PC-9 (cell line): ENCODE data around the gene SDE2. TPM values are rescaled to one million over a fixed set of nuclear protein-coding genes. Genes with fewer than 3 reads are reported as not detected.
A peak's percentile ranks its signal among the peaks of the same experiment; 100 is the strongest.
"Not testable (repeated sequence)": the region's sequence is repeated elsewhere in the genome, so short reads cannot be mapped to it uniquely, and the experiment has no call there.

ENCODE experiments used
- BruUV-seq: library from RNA; stranded (reverse); fragments of 400-500 nt; replicated peaks from 2 replicates; lab custom pipeline; 2021; lab: Mats Ljungman, UMichigan
- CTCF ChIA-PET: fragments of 300-600 bp; sonication (Branson Sonifier 250); formaldehyde crosslinking; loops from one replicate; lab custom pipeline; 2022; ENCODE audit warnings: antibody characterized with exemption; lab: Charles Lee
- POLR2A ChIA-PET: fragments of 300-600 bp; sonication (Branson Sonifier 250); formaldehyde crosslinking; loops from one replicate; lab custom pipeline; 2022; ENCODE audit warnings: antibody characterized with exemption; ENCODE audit not compliant: unreplicated experiment; lab: Charles Lee
- DNase-seq, 2 experiments: peaks; one replicate each; pipeline versions ENCODE4 v3.0.0 to v3.0.0-alpha.2; 2015 to 2022; ENCODE audit warnings: mixed read lengths in 1 of 2
- H2AFZ ChIP-seq: fragments of 200-600 bp; sonication (generic); 2 replicates; pipeline ENCODE4 v1.8.1; 2017; ENCODE audit warnings: antibody characterized with exemption
- H3F3A ChIP-seq: fragments of 200-600 bp; sonication (generic); 2 replicates; pipeline ENCODE4 v1.8.1; 2017; ENCODE audit warnings: antibody characterized with exemption, mild to moderate bottlenecking, low read depth; ENCODE audit not compliant: insufficient read depth
- H3K27ac ChIP-seq: fragments of 200-600 bp; sonication (generic); 2 replicates; pipeline ENCODE4 v1.6.1; 2016; ENCODE audit warnings: mixed run types
- H3K27me3 ChIP-seq: fragments of 200-600 bp; sonication (generic); 2 replicates; pipeline ENCODE4 v1.6.1; 2016; ENCODE audit warnings: low read depth, mixed run types; ENCODE audit not compliant: insufficient read depth
- H3K36me3 ChIP-seq: fragments of 200-600 bp; sonication (generic); 2 replicates; pipeline ENCODE4 v1.6.1; 2016; ENCODE audit warnings: low read depth, mixed run types
- H3K4me1 ChIP-seq: fragments of 200-600 bp; sonication (generic); replicated peaks from 2 replicates; pipeline ENCODE4 v1.6.1; 2016; ENCODE audit warnings: mixed run types; ENCODE audit not compliant: insufficient read depth
- H3K4me2 ChIP-seq: fragments of 200-600 bp; sonication (generic); 2 replicates; pipeline ENCODE4 v1.6.1; 2017; ENCODE audit warnings: mixed run types
- H3K4me3 ChIP-seq: fragments of 200-600 bp; sonication (generic); 2 replicates; pipeline ENCODE4 v1.6.1; 2016; ENCODE audit warnings: mixed run types
- H3K79me2 ChIP-seq: fragments of 200-600 bp; sonication (generic); 2 replicates; pipeline ENCODE4 v1.6.1; 2017; ENCODE audit warnings: low read depth, mixed run types
- H3K9me2 ChIP-seq: fragments of 200-600 bp; sonication (generic); 2 replicates; pipeline ENCODE4 v1.8.1; 2017; ENCODE audit warnings: mild to moderate bottlenecking; ENCODE audit not compliant: insufficient read depth
- H3K9me3 ChIP-seq: fragments of 200-600 bp; sonication (generic); 2 replicates; pipeline ENCODE4 v1.8.1; 2016; ENCODE audit warnings: low read depth; ENCODE audit not compliant: insufficient read depth
- H4K20me1 ChIP-seq: fragments of 200-600 bp; sonication (generic); 2 replicates; pipeline ENCODE4 v1.8.1; 2017; ENCODE audit not compliant: insufficient read depth
- EZH2 ChIP-seq: fragments of 200-600 bp; sonication (generic); IDR thresholded peaks from 2 replicates; pipeline ENCODE4 v1.8.0; 2017; ENCODE audit warnings: antibody characterized with exemption, low read depth
- intact Hi-C: fragments of 100-400 bp; cut with micrococcal nuclease; formaldehyde crosslinking; loops from one replicate; pipeline ENCODE4 v1.10.0; 2022; ENCODE audit not compliant: unreplicated experiment
- total RNA-seq: library from RNA; stranded (reverse); gene quantifications from 2 replicates; pipeline ENCODE4 v1.2.3, GENCODE V29; 2021
- TF ChIP-seq, protein P1 (sequence below): fragments of 200-600 bp; sonication (generic); conservative IDR thresholded peaks from 2 replicates; pipeline ENCODE4 v1.6.1; 2017; ENCODE audit warnings: mixed run types, antibody characterized with exemption, mild to moderate bottlenecking, moderate library complexity

The SDE2 gene
- total RNA-seq, 1 experiment from 2014 or later, result 17.3 TPM

DNA sequence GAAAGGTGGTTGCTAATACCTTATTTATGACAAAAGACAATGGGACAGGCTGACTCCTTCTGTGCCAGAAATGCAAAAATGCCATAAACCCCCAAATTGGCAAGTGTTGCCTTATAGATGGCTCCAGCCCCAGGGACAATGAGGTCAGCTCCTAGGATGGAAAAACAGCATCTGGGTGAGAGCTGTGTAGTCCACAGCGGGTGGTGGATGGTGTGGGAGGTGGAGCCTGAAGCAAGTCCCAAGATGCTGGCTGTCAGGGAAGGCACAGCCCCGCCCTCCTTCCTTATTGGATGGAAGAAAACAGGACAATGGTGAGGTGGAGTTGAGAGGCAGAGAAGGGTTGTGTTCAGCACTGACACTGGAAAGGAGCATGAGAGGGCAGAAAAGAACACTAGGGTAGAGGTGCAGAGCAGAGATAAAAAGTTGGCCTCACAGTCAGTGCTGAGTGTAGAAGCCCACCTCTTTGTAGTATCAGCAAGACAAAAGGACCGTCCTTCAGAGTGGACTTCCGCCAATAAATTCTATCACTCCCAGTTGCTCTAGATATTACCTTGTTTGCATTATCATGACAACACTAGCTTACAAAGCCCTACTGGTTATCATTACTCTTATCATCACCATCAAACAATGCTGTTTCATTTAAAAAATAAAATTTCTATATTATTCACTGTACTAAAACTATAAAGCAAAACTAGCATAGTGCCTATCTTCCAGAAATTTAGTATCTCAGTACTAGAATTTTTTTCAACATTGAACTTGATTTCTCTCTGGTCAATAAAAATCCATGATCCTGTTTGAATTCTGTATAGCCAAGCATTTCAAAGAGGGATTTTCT, 3.7 kb upstream of the SDE2 start:
- no peak for TF ChIP-seq EZH2
- TF ChIP-seq, protein P1, sequence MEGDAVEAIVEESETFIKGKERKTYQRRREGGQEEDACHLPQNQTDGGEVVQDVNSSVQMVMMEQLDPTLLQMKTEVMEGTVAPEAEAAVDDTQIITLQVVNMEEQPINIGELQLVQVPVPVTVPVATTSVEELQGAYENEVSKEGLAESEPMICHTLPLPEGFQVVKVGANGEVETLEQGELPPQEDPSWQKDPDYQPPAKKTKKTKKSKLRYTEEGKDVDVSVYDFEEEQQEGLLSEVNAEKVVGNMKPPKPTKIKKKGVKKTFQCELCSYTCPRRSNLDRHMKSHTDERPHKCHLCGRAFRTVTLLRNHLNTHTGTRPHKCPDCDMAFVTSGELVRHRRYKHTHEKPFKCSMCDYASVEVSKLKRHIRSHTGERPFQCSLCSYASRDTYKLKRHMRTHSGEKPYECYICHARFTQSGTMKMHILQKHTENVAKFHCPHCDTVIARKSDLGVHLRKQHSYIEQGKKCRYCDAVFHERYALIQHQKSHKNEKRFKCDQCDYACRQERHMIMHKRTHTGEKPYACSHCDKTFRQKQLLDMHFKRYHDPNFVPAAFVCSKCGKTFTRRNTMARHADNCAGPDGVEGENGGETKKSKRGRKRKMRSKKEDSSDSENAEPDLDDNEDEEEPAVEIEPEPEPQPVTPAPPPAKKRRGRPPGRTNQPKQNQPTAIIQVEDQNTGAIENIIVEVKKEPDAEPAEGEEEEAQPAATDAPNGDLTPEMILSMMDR, result no peak
- Histone ChIP-seq H3K36me3 (no peaks in the 10 kb centered on the region), H3K9me3 (no peaks in the 10 kb centered on the region), H3K4me2 (no peak overlapping the region), H3K79me2 (peaks cover 12% of the 10 kb centered on the region), H3K9me2 (no peaks in the 10 kb centered on the region), H4K20me1 (no peaks in the 10 kb centered on the region), H3F3A (peaks cover 7% of the 10 kb centered on the region; the same call in 1 of the 2 replicates), H3K27me3 (no peaks in the 10 kb centered on the region), H3K4me3 (no peak overlapping the region), H2AFZ (no peak overlapping the region), H3K4me1 (peaks cover 23% of the 10 kb centered on the region), H3K27ac (no peak overlapping the region)
- ChIA-PET POLR2A (no interaction called here), CTCF (no interaction called here)
- no TSS peak for BruUV-seq
- intact Hi-C loops, result no loop called here
- DNase-seq, result peak in 1 of 2 experiments; percentile 35

DNA sequence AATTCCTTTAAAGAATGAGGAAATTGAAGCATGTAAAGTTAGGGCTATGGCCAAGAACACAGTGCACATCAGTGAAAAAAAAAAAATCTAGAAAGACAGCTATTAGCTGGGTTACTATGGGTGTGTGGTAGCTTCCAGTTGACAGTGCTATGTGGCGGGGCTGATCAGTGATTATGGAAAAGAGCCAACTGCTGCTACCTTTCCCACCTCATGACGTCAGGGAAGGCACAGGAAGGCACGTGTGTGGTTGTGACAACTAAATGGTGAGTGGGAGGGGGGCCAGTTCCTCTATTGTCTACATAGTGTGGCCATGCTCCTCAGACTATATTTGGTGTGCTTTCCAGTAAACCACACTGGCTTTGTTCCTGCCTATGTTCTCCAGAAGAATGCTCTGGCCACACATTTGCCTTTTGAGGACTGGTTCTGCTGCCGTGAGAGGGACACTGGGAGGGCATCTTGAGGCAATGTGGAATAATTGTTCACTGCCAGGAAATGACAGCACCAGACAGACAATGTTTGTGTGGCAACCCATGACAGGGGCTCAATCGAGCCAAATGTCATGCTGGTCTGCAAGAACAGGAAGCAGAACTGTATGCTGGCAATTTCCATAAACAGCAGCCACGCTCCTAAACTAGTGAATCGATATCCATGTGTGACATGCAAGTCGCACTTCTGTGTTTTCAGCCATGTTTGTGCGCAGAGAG, 3.0 kb upstream of the SDE2 start:
- Histone ChIP-seq H3F3A (peaks cover 12% of the 10 kb centered on the region; the same call in 1 of the 2 replicates), H3K9me3 (no peaks in the 10 kb centered on the region), H4K20me1 (no peaks in the 10 kb centered on the region), H3K36me3 (no peaks in the 10 kb centered on the region), H3K4me3 (no peak overlapping the region), H3K27me3 (no peaks in the 10 kb centered on the region), H3K79me2 (peaks cover 20% of the 10 kb centered on the region), H3K27ac (no peak overlapping the region), H2AFZ (no peak overlapping the region), H3K4me2 (no peak overlapping the region), H3K4me1 (peaks cover 31% of the 10 kb centered on the region), H3K9me2 (no peaks in the 10 kb centered on the region)
- ChIA-PET CTCF (interaction anchor here (1.0 kb wide), 1 partner anchor 60 kb away, joined by 3 read pairs; the partner anchor contains the start of gene H3-3A), POLR2A (interaction anchor here (0.6 to 0.9 kb wide), 3 partner anchors 60 to 542 kb away, joined by 3 to 10 read pairs (median 3); partner anchors contain the start of gene H3-3A)
- TF ChIP-seq, protein P1, result no peak
- no peak for TF ChIP-seq EZH2
- peak in 1 of 2 experiments; percentile 28 for DNase-seq
- BruUV-seq, result no TSS peak
- intact Hi-C loops, result no loop called here

DNA sequence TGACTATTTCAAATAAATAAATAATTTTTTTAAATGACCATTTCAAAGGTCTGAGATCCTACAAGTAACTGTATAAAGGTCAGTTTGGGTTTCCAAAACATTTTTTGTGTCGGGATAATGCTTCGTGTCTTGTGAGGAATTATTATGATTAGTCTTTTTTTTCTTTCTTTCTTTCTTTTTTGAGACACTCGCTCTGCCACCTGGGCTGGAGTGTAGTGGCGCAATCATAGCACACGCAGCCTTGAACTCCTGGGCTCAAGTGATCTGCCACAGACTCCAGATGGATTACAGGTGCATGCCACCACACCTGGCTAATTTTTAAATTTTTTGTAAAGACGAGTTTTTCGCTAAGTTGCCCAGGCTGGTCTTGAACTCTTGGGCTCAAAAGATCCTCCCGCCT, 1.9 kb upstream of the SDE2 start:
- H4K20me1 ChIP-seq, result peaks cover under 1% of the 10 kb centered on the region; the same call in 1 of the 2 replicates
- no peak overlapping the region for H3K4me2 ChIP-seq
- H3K4me1 ChIP-seq, result peaks cover 32% of the 10 kb centered on the region
- ChIA-PET POLR2A (interaction anchor here (0.7 kb wide), 1 partner anchor 62 kb away, joined by 4 read pairs; the partner anchor contains the start of gene H3-3A), CTCF (no interaction called here)
- no TSS peak for BruUV-seq
- DNase-seq, result no peak
- no peak overlapping the region for H2AFZ ChIP-seq
- H3K79me2 ChIP-seq, result peaks cover 30% of the 10 kb centered on the region
- H3K9me2 ChIP-seq, result no peaks in the 10 kb centered on the region
- no peak overlapping the region for H3K27ac ChIP-seq
- H3K4me3 ChIP-seq, result no peak overlapping the region
- peaks cover 12% of the 10 kb centered on the region; the same call in 1 of the 2 replicates for H3F3A ChIP-seq
- no peaks in the 10 kb centered on the region for H3K36me3 ChIP-seq
- no peaks in the 10 kb centered on the region for H3K9me3 ChIP-seq
- TF ChIP-seq EZH2, result no peak
- TF ChIP-seq, protein P1, result no peak
- no peaks in the 10 kb centered on the region for H3K27me3 ChIP-seq
- intact Hi-C loops, result no loop called here

DNA sequence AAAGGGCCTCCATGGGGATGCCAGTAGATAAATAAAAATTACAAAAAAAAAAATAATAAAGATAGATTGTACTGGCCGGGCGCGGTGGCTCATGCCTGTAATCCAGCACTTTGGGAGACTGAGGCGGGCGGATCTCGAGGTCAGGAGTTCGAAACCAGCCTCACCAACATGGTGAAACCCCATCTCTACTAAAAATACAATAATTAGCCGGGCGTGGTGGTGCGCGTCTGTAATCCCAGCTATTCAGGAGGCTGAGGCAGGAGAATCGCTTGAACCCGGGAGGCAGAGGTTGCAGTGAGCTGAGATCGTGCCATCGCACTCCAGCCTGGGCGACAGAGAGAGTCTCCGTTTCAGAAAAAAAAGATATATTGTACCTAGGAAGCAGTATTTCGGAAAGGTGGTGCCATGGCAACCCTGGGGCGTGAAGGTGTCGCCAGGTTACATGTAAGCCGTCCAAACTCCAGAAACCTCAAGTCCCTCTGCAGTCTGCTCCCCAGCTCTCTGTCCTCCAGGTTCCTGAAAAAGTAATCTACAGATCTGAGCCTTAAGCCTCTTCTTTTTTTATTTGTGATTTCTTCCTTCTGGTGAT, 1.4 kb upstream of the SDE2 start:
- H3K27me3 ChIP-seq, H3K4me2 ChIP-seq, H3K4me3 ChIP-seq, H3K36me3 ChIP-seq, H4K20me1 ChIP-seq, CTCF ChIA-PET, BruUV-seq, H3K9me2 ChIP-seq, H2AFZ ChIP-seq, H3K9me3 ChIP-seq, DNase-seq, H3K27ac ChIP-seq, intact Hi-C loops: not testable (repeated sequence)
- Histone ChIP-seq H3F3A (peaks cover 12% of the 10 kb centered on the region; the same call in 1 of the 2 replicates), H3K79me2 (peaks cover 35% of the 10 kb centered on the region), H3K4me1 (peaks cover 27% of the 10 kb centered on the region)
- POLR2A ChIA-PET, result interaction anchor here (0.7 kb wide), 1 partner anchor 62 kb away, joined by 4 read pairs; the partner anchor contains the start of gene H3-3A
